ENCODE data around the gene CGB2. TPM values are rescaled to one million over a fixed set of nuclear protein-coding genes. Genes with fewer than 3 reads are reported as not detected.
"Not testable (repeated sequence)": the region's sequence is repeated elsewhere in the genome, so short reads cannot be mapped to it uniquely, and the experiment has no call there.

Gene CGB2
- total RNA-seq = not detected in 2 replicates

GRCh38 chr19:49031642-49032301, at the start of gene CGB2:
CGB2 (plus strand) TSS chr19:49031890; CDS start chr19:49032096, 206 bp downstream.
- not testable (repeated sequence) for H3K27me3 ChIP-seq (ENCODE audit: control insufficient read depth, insufficient read depth, low read length); FAIRE-seq; H3K36me3 ChIP-seq (ENCODE audit: control insufficient read depth, insufficient read depth, low read length); DNase-seq (ENCODE audit: low read depth); H3K4me3 ChIP-seq (ENCODE audit: low read depth, low read length)
- TF ChIP-seq, protein P1, sequence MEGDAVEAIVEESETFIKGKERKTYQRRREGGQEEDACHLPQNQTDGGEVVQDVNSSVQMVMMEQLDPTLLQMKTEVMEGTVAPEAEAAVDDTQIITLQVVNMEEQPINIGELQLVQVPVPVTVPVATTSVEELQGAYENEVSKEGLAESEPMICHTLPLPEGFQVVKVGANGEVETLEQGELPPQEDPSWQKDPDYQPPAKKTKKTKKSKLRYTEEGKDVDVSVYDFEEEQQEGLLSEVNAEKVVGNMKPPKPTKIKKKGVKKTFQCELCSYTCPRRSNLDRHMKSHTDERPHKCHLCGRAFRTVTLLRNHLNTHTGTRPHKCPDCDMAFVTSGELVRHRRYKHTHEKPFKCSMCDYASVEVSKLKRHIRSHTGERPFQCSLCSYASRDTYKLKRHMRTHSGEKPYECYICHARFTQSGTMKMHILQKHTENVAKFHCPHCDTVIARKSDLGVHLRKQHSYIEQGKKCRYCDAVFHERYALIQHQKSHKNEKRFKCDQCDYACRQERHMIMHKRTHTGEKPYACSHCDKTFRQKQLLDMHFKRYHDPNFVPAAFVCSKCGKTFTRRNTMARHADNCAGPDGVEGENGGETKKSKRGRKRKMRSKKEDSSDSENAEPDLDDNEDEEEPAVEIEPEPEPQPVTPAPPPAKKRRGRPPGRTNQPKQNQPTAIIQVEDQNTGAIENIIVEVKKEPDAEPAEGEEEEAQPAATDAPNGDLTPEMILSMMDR (IDR thresholded peaks at IDR 0.05; ENCODE audit: insufficient read depth, low read length, severe bottlenecking) = peak; percentile 24

GRCh38 chr19:48982280-48982679, 49.4 kb upstream of the CGB2 start:
- TF ChIP-seq, protein P1 (IDR thresholded peaks at IDR 0.05; ENCODE audit: insufficient read depth, low read length, severe bottlenecking) = no peak

GRCh38 chr19:48985711-48986110, 46.0 kb upstream of the CGB2 start:
- peak; percentile 18 for FAIRE-seq
- H3K27me3 ChIP-seq (ENCODE audit: control insufficient read depth, insufficient read depth, low read length) = no peaks in the 10 kb centered on the region
- TF ChIP-seq, protein P1 (IDR thresholded peaks at IDR 0.05; ENCODE audit: insufficient read depth, low read length, severe bottlenecking) = no peak
- peaks cover 37% of the 10 kb centered on the region for H3K36me3 ChIP-seq (ENCODE audit: control insufficient read depth, insufficient read depth, low read length)
- no peak overlapping the region for H3K4me3 ChIP-seq (ENCODE audit: low read depth, low read length)
- DNase-seq (ENCODE audit: low read depth) = no peak

More at GRCh38 chr19:48982280-48982679, 49.4 kb upstream of the CGB2 start:
- Histone ChIP-seq H3K36me3 (ENCODE audit: control insufficient read depth, insufficient read depth, low read length) (peaks cover 27% of the 10 kb centered on the region), H3K4me3 (ENCODE audit: low read depth, low read length) (no peak overlapping the region), H3K27me3 (ENCODE audit: control insufficient read depth, insufficient read depth, low read length) (no peaks in the 10 kb centered on the region)
- no peak for DNase-seq (ENCODE audit: low read depth)
- no peak for FAIRE-seq

DNA sequence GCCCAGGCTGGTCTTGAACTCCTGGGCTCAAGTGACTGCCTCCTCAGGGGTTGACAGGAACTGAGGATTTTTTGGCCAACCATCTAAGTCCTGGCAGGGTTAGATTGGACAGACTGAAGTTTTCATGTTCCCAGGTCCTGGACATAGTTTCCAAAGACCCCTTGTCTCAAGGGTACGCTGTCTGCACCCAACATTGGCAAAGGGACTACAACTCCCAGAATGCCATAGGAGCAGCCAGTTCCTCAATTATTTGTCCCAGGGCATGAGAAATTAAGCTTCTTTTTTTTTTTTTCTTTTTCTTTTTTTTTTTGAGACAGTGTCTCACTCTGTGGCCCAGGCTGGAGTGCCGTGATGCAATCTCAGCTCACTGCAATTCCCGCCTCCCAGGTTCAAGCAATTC, 45.5 kb upstream of the CGB2 start:
- TF ChIP-seq, protein P1 (IDR thresholded peaks at IDR 0.05; ENCODE audit: insufficient read depth, low read length, severe bottlenecking) = no peak
- Histone ChIP-seq H3K27me3 (ENCODE audit: control insufficient read depth, insufficient read depth, low read length) (no peaks in the 10 kb centered on the region), H3K36me3 (ENCODE audit: control insufficient read depth, insufficient read depth, low read length) (peaks cover 39% of the 10 kb centered on the region), H3K4me3 (ENCODE audit: low read depth, low read length) (no peak overlapping the region)
- DNase-seq (ENCODE audit: low read depth) (no peak), FAIRE-seq (no peak)

- no peak for FAIRE-seq
- TF ChIP-seq, protein P1 (IDR thresholded peaks at IDR 0.05; ENCODE audit: insufficient read depth, low read length, severe bottlenecking) = no peak
- H3K27me3 ChIP-seq (ENCODE audit: control insufficient read depth, insufficient read depth, low read length) = no peaks in the 10 kb centered on the region
- H3K4me3 ChIP-seq (ENCODE audit: low read depth, low read length) = no peak overlapping the region
- H3K36me3 ChIP-seq (ENCODE audit: control insufficient read depth, insufficient read depth, low read length) = peaks cover 32% of the 10 kb centered on the region
- no peak for DNase-seq (ENCODE audit: low read depth)
Measured at GRCh38 chr19:48987323-48987722, 44.4 kb upstream of the CGB2 start.

- DNase-seq (ENCODE audit: low read depth) (no peak), FAIRE-seq (no peak)
- peaks cover 27% of the 10 kb centered on the region for H3K36me3 ChIP-seq (ENCODE audit: control insufficient read depth, insufficient read depth, low read length)
- no peak overlapping the region for H3K4me3 ChIP-seq (ENCODE audit: low read depth, low read length)
- TF ChIP-seq, protein P1 (IDR thresholded peaks at IDR 0.05; ENCODE audit: insufficient read depth, low read length, severe bottlenecking) = no peak
- no peaks in the 10 kb centered on the region for H3K27me3 ChIP-seq (ENCODE audit: control insufficient read depth, insufficient read depth, low read length)
Measured at GRCh38 chr19:48988286-48988685, 43.4 kb upstream of the CGB2 start.

Data from bronchial epithelial cell (primary cell).